GM23248 (cell line): ENCODE measurements around the gene DNAJB4. TPM values are rescaled to one million over a fixed set of nuclear protein-coding genes. Genes with fewer than 3 reads are reported as not detected.

Experiments used
- DNase-seq: peaks from one replicate; pipeline ENCODE4 v3.0.0-alpha.2; 2015
- H2AFZ ChIP-seq: fragments of 200-600 bp; sonication (generic); 2 replicates; pipeline ENCODE4 v1.6.1; 2016; ENCODE audit warnings: antibody characterized with exemption
- H3F3A ChIP-seq: fragments of 200-600 bp; sonication (generic); 2 replicates; pipeline ENCODE4 v1.6.1; 2016; ENCODE audit warnings: mild to moderate bottlenecking, antibody characterized with exemption, mixed run types; ENCODE audit not compliant: insufficient read depth
- H3K27ac ChIP-seq: fragments of 200-600 bp; sonication (generic); 2 replicates; pipeline ENCODE4 v1.5.1; 2016; ENCODE audit warnings: mild to moderate bottlenecking
- H3K27me3 ChIP-seq: fragments of 200-600 bp; sonication (generic); replicated peaks from 2 replicates; pipeline ENCODE4 v1.6.1; 2016; ENCODE audit warnings: mild to moderate bottlenecking; ENCODE audit not compliant: insufficient read depth
- H3K36me3 ChIP-seq: fragments of 200-600 bp; sonication (generic); 2 replicates; pipeline ENCODE4 v1.6.1; 2016; ENCODE audit warnings: low read depth, mild to moderate bottlenecking
- H3K4me1 ChIP-seq: fragments of 200-600 bp; sonication (generic); 2 replicates; pipeline ENCODE4 v1.6.1; 2016; ENCODE audit warnings: mild to moderate bottlenecking; ENCODE audit not compliant: insufficient read depth
- H3K4me2 ChIP-seq: fragments of 200-600 bp; sonication (generic); one replicate; pipeline ENCODE4 v1.6.1; 2016; ENCODE audit warnings: mild to moderate bottlenecking; ENCODE audit not compliant: unreplicated experiment
- H3K4me3 ChIP-seq: fragments of 200-600 bp; sonication (generic); 2 replicates; pipeline ENCODE4 v1.5.1; 2016; ENCODE audit warnings: mild to moderate bottlenecking
- H3K79me2 ChIP-seq: fragments of 200-600 bp; sonication (generic); 2 replicates; pipeline ENCODE4 v1.6.1; 2016; ENCODE audit warnings: mild to moderate bottlenecking; ENCODE audit not compliant: insufficient read depth
- H3K9ac ChIP-seq: fragments of 200-600 bp; sonication (generic); 2 replicates; pipeline ENCODE4 v1.6.1; 2016; ENCODE audit warnings: mild to moderate bottlenecking
- H3K9me2 ChIP-seq: fragments of 200-600 bp; sonication (generic); 2 replicates; pipeline ENCODE4 v1.6.1; 2016; ENCODE audit warnings: mixed run types, mild to moderate bottlenecking, moderate library complexity; ENCODE audit not compliant: insufficient read depth
- H3K9me3 ChIP-seq: fragments of 200-600 bp; sonication (generic); one replicate; pipeline ENCODE4 v1.6.1; 2017; ENCODE audit warnings: low read depth
- H4K20me1 ChIP-seq: fragments of 200-600 bp; sonication (generic); 2 replicates; pipeline ENCODE4 v1.6.0; 2016; ENCODE audit not compliant: insufficient read depth
- EZH2 ChIP-seq: fragments of 200-600 bp; sonication (generic); IDR thresholded peaks from 2 replicates; pipeline ENCODE4 v1.6.1; 2018; ENCODE audit warnings: antibody characterized with exemption, mild to moderate bottlenecking; ENCODE audit not compliant: insufficient read depth, poor library complexity, severe bottlenecking
- EZH2phosphoT487 ChIP-seq: fragments of 200-600 bp; sonication (generic); IDR thresholded peaks from 2 replicates; pipeline ENCODE4 v1.6.1; 2018; ENCODE audit warnings: antibody characterized with exemption, moderate library complexity, mild to moderate bottlenecking, low read depth; ENCODE audit not compliant: insufficient read depth
- WGBS, 2 experiments: methylation state at CpG; one replicate each; pipeline ENCODE4 v1.1.6; 2015 to 2017; ENCODE audit warnings: low lambda C conversion rate in 2 of 2, low coverage in 1 of 2; ENCODE audit errors: missing lambda C conversion rate in 2 of 2; 5-methylcytosine and 5-hydroxymethylcytosine counted together
- in situ Hi-C: fragments of 300-500 bp; cut with MboI; formaldehyde crosslinking; loops from 2 replicates; pipeline ENCODE4 v1.15.0; 2020
- polyA plus RNA-seq: library from polyadenylated mRNA; unstranded; fragments of >200 nt; fragmentation: Nextera tagmentation; extraction: Ambion mirVana; gene quantifications from 2 replicates; pipeline ENCODE4 v1.2.1, GENCODE V29; 2016
- total RNA-seq: library from RNA; depleted of rRNA; stranded (reverse); fragments of >200 nt; shearing (Covaris generic); gene quantifications from 2 replicates; pipeline ENCODE4 v1.2.3, GENCODE V29; 2014

The DNAJB4 gene
- total and polyA plus RNA-seq, 2 experiments from 2014 or later, result 125 to 147 TPM

DNA sequence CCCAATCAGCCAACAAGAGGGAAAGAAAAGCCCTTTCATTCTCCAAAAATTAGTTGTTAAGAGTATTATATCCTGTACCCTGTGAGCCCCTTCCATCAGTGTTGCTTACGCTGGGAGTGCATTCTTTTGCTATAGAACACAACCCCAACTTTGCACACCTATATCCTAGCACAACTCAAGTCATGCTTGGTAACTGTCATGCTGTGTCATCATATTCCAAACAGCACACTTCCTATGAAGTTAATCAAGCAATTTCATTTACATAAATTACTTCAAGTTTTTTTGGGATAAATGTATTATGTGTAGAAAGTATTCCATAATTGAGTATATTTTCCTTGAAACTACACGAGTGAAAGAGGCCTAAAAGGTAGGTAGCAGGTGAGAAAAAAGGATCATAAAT is 45.9 kb upstream of the DNAJB4 start:
- H4K20me1 ChIP-seq, result no peaks in the 10 kb centered on the region
- 96 to 98% methylated on average over 2 of the region's 2 CpGs for WGBS, 2 experiments
- no peaks in the 10 kb centered on the region for H3K9me3 ChIP-seq
- H3K9ac ChIP-seq, result no peak overlapping the region
- H3K79me2 ChIP-seq, result peaks cover 100% of the 10 kb centered on the region
- no peak overlapping the region for H2AFZ ChIP-seq
- no peak overlapping the region for H3K27ac ChIP-seq
- no peak for DNase-seq
- no peaks in the 10 kb centered on the region for H3K9me2 ChIP-seq
- TF ChIP-seq EZH2phosphoT487 (no peak), EZH2 (no peak)
- no peak overlapping the region for H3K4me3 ChIP-seq
- H3F3A ChIP-seq, result peaks cover 68% of the 10 kb centered on the region
- no peaks in the 10 kb centered on the region for H3K27me3 ChIP-seq
- H3K4me1 ChIP-seq, result peaks cover 12% of the 10 kb centered on the region
- H3K36me3 ChIP-seq, result peaks cover 96% of the 10 kb centered on the region
- no peak overlapping the region for H3K4me2 ChIP-seq
- in situ Hi-C loops, result no loop called here

DNA sequence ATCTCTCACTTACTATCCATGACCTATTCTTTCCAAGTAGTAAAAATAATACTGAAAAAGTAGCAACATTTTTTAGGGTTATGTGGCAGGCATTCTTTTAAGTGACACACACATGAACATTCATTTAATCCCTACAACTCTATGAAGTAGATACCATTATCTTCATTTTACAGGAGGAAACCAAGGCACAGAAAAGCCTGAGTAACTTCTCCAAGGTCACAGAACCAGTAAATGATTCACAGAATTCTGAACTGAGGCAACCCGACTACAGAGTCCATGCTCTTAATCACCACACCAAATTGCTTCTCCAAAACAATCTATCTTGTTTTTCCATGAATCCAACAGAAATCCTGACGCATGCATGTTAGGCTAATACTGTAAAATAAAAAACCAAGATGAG is 43.3 kb upstream of the DNAJB4 start:
- Histone ChIP-seq H3K79me2 (peaks cover 100% of the 10 kb centered on the region), H3K4me2 (no peak overlapping the region), H3K36me3 (peaks cover 96% of the 10 kb centered on the region), H3F3A (peaks cover 43% of the 10 kb centered on the region), H3K27me3 (no peaks in the 10 kb centered on the region), H3K27ac (no peak overlapping the region), H2AFZ (no peak overlapping the region), H3K9me3 (no peaks in the 10 kb centered on the region), H3K9ac (no peak overlapping the region), H3K4me3 (no peak overlapping the region), H4K20me1 (no peaks in the 10 kb centered on the region), H3K4me1 (peaks cover 3% of the 10 kb centered on the region; the same call in 1 of the 2 replicates), H3K9me2 (no peaks in the 10 kb centered on the region)
- no peak for DNase-seq
- in situ Hi-C loops, result no loop called here
- WGBS, 2 experiments, result 94 to 96% methylated on average over 2 of the region's 2 CpGs
- TF ChIP-seq EZH2, result no peak
- no peak for TF ChIP-seq EZH2phosphoT487

- H3K36me3 ChIP-seq, result peaks cover 93% of the 10 kb centered on the region
- TF ChIP-seq EZH2, result no peak
- TF ChIP-seq EZH2phosphoT487, result no peak
- no peaks in the 10 kb centered on the region for H3K27me3 ChIP-seq
- H3F3A ChIP-seq, result peaks cover 12% of the 10 kb centered on the region; the same call in 1 of the 2 replicates
- peaks cover 100% of the 10 kb centered on the region for H3K79me2 ChIP-seq
- 0 out of 2 replicates have a peak, but pooled peaks cover 5% of the 10 kb centered on the region for H4K20me1 ChIP-seq
- in situ Hi-C loops, result no loop called here
- no peak overlapping the region for H3K27ac ChIP-seq
- H3K4me2 ChIP-seq, result no peak overlapping the region
- no peak for DNase-seq
- H3K4me1 ChIP-seq, result peaks cover 3% of the 10 kb centered on the region
- WGBS, 2 experiments, result 81 to 94% methylated on average over 3 of the region's 3 CpGs
- H3K9me2 ChIP-seq, result no peaks in the 10 kb centered on the region
- H3K9ac ChIP-seq, result no peak overlapping the region
- no peak overlapping the region for H3K4me3 ChIP-seq
- no peak overlapping the region for H2AFZ ChIP-seq
- no peaks in the 10 kb centered on the region for H3K9me3 ChIP-seq
Measured at GRCh38 chr1:77966291-77966690, 38.4 kb upstream of the DNAJB4 start.

GRCh38 chr1:77970192-77970591 is 34.5 kb upstream of the DNAJB4 start:
- H3K9me2 ChIP-seq, result no peaks in the 10 kb centered on the region
- in situ Hi-C loops, result loop anchor here (10.0 kb wide), 1 partner anchor 145 kb away; no protein-coding TSS in a partner anchor
- H3K9ac ChIP-seq, result no peak overlapping the region
- no peak for TF ChIP-seq EZH2phosphoT487
- TF ChIP-seq EZH2, result no peak
- H3K9me3 ChIP-seq, result no peaks in the 10 kb centered on the region
- peaks cover 11% of the 10 kb centered on the region for H3K4me1 ChIP-seq
- 91 to 96% methylated on average over 1 of the region's 1 CpG for WGBS, 2 experiments
- peaks cover 15% of the 10 kb centered on the region; the same call in 1 of the 2 replicates for H4K20me1 ChIP-seq
- H2AFZ ChIP-seq, result no peak overlapping the region
- H3K4me2 ChIP-seq, result peak overlapping the region; percentile 10
- H3F3A ChIP-seq, result peaks cover 8% of the 10 kb centered on the region; the same call in 1 of the 2 replicates
- H3K4me3 ChIP-seq, result no peak overlapping the region
- no peak overlapping the region for H3K27ac ChIP-seq
- H3K79me2 ChIP-seq, result peaks cover 100% of the 10 kb centered on the region
- no peak for DNase-seq
- peaks cover 59% of the 10 kb centered on the region for H3K36me3 ChIP-seq
- no peaks in the 10 kb centered on the region for H3K27me3 ChIP-seq
